ENCODE measurements around the gene SLX4IP. TPM values are rescaled to one million over a fixed set of nuclear protein-coding genes. Genes with fewer than 3 reads are reported as not detected.

Gene SLX4IP
- total and polyA plus RNA-seq, 2 of the 13 experiments (the other 11 are each of a cell fraction or from before 2014, with no cell fraction given), result 3.6 to 7.3 TPM

- TF ChIP-seq ZNF281 (CRISPR knock-in tag; IDR thresholded peaks at IDR 0.05; ENCODE audit: borderline replicate concordance) (no peak), ZNF121 (CRISPR knock-in tag; IDR thresholded peaks at IDR 0.05) (no peak; the same call in 1 of the 2 replicates), MEF2D (CRISPR knock-in tag; IDR thresholded peaks at IDR 0.05) (no peak), MTF2 (CRISPR knock-in tag; IDR thresholded peaks at IDR 0.05; ENCODE audit: borderline replicate concordance) (no peak), TAF1 (CRISPR knock-in tag; IDR thresholded peaks at IDR 0.05) (no peak), ZMAT3 (CRISPR knock-in tag; conservative IDR thresholded peaks at IDR 0.05) (no peak), ZNF326 (CRISPR knock-in tag; IDR thresholded peaks at IDR 0.05; ENCODE audit: borderline replicate concordance) (no peak), NR2F2 (IDR thresholded peaks at IDR 0.05; ENCODE audit: borderline replicate concordance, low read depth) (no peak), HBP1 (CRISPR knock-in tag; IDR thresholded peaks at IDR 0.05; ENCODE audit: low read depth) (no peak), POLR2AphosphoS2 (IDR thresholded peaks at IDR 0.05; ENCODE audit: low read depth, low read length) (no peak), ZNF225 (CRISPR knock-in tag; IDR thresholded peaks at IDR 0.05) (no peak), ZNF75D (CRISPR knock-in tag; IDR thresholded peaks at IDR 0.05; ENCODE audit: borderline replicate concordance) (no peak), ZNF136 (CRISPR knock-in tag; IDR thresholded peaks at IDR 0.05; ENCODE audit: low read depth) (no peak), BCL6 (CRISPR knock-in tag; IDR thresholded peaks at IDR 0.05) (peak; percentile 5; the same call in 1 of the 2 replicates), ZNF749 (CRISPR knock-in tag; IDR thresholded peaks at IDR 0.05; ENCODE audit: borderline replicate concordance) (no peak), MED1 (CRISPR knock-in tag; IDR thresholded peaks at IDR 0.05) (no peak; the same call in 1 of the 2 replicates), PREB (CRISPR knock-in tag; IDR thresholded peaks at IDR 0.05) (no peak), ESRRA (CRISPR knock-in tag; IDR thresholded peaks at IDR 0.05; ENCODE audit: low read depth) (no peak), SAFB2 (CRISPR knock-in tag; IDR thresholded peaks at IDR 0.05; ENCODE audit: borderline replicate concordance, low read depth) (no peak), SKIL (CRISPR knock-in tag; IDR thresholded peaks at IDR 0.05; ENCODE audit: borderline replicate concordance) (peak; percentile 19; the same call in 1 of the 2 replicates), PAX8 (CRISPR knock-in tag; IDR thresholded peaks at IDR 0.05; ENCODE audit: borderline replicate concordance) (no peak; the same call in 1 of the 2 replicates), ZNF10 (CRISPR knock-in tag; IDR thresholded peaks at IDR 0.05; ENCODE audit: borderline replicate concordance, low read depth) (no peak), ZNF296 (CRISPR knock-in tag; conservative IDR thresholded peaks at IDR 0.05) (no peak; the same call in 1 of the 2 replicates)
These were observed 237.0 kb downstream of the SLX4IP start (continued) for GRCh38 chr20:10671919-10672623.
